Stimulated activated memory B cell treated with anti-CD40 and anti-IgM and Interleukin-4, amounts not matched to agents 10 μg/mL and 1 μg/mL and 100 μg/mL, for 72 hours (primary cell): ENCODE data around the gene IGF2R.
"Not testable (repeated sequence)": the region's sequence is repeated elsewhere in the genome, so short reads cannot be mapped to it uniquely, and the experiment has no call there.

ENCODE experiments used
- ATAC-seq: fragments of 150-1000 bp; cut with Tn5 transposase; 2 replicates; pipeline ENCODE4 v1.10.0; 2021
- H3K27ac Mint-ChIP-seq: one replicate; pipeline ENCODE4 v1.8.0; 2022; ENCODE audit warnings: mild to moderate bottlenecking, mixed read lengths
- H3K27me3 Mint-ChIP-seq: one replicate; pipeline ENCODE4 v1.8.0; 2022; ENCODE audit warnings: mixed read lengths
- H3K36me3 Mint-ChIP-seq: one replicate; pipeline ENCODE4 v1.8.0; 2022; ENCODE audit warnings: mixed read lengths
- H3K4me1 Mint-ChIP-seq: one replicate; pipeline ENCODE4 v1.8.0; 2022; ENCODE audit warnings: mixed read lengths
- H3K4me3 Mint-ChIP-seq: one replicate; pipeline ENCODE4 v1.8.0; 2022; ENCODE audit warnings: mild to moderate bottlenecking, moderate library complexity, mixed read lengths
- H3K9me3 Mint-ChIP-seq: one replicate; pipeline ENCODE4 v1.8.0; 2022; ENCODE audit warnings: mixed read lengths

The IGF2R gene

GRCh38 chr6:160101277-160102205 lies 132.7 kb downstream of the IGF2R start:
- no peak for ATAC-seq
- Mint-ChIP-seq H3K4me3 (no peak overlapping the region), H3K27me3 (no peaks in the 10 kb centered on the region), H3K27ac (no peak overlapping the region), H3K9me3 (no peaks in the 10 kb centered on the region), H3K36me3 (peaks cover 78% of the 10 kb centered on the region), H3K4me1 (no peaks in the 10 kb centered on the region)

- ATAC-seq, result no peak
- Mint-ChIP-seq H3K27ac (no peak overlapping the region), H3K9me3 (no peaks in the 10 kb centered on the region), H3K27me3 (no peaks in the 10 kb centered on the region), H3K4me3 (no peak overlapping the region), H3K4me1 (no peaks in the 10 kb centered on the region), H3K36me3 (peaks cover 77% of the 10 kb centered on the region)
Observed at GRCh38 chr6:160102399-160102798, 133.5 kb downstream of the IGF2R start.

GRCh38 chr6:160102956-160103824 lies 134.3 kb downstream of the IGF2R start:
- H3K27me3 Mint-ChIP-seq, result no peaks in the 10 kb centered on the region
- no peak overlapping the region for H3K4me3 Mint-ChIP-seq
- H3K9me3 Mint-ChIP-seq, result no peaks in the 10 kb centered on the region
- peaks cover 78% of the 10 kb centered on the region for H3K36me3 Mint-ChIP-seq
- H3K4me1 Mint-ChIP-seq, result no peaks in the 10 kb centered on the region
- no peak overlapping the region for H3K27ac Mint-ChIP-seq
- ATAC-seq, result no peak

GRCh38 chr6:160103825-160104100 lies 134.9 kb downstream of the IGF2R start:
- H3K9me3 Mint-ChIP-seq, result no peaks in the 10 kb centered on the region
- H3K27me3 Mint-ChIP-seq, result no peaks in the 10 kb centered on the region
- H3K36me3 Mint-ChIP-seq, result peaks cover 80% of the 10 kb centered on the region
- ATAC-seq, result no peak
- H3K4me1 Mint-ChIP-seq, result no peaks in the 10 kb centered on the region
- H3K4me3 Mint-ChIP-seq, result no peak overlapping the region
- no peak overlapping the region for H3K27ac Mint-ChIP-seq

- H3K27ac Mint-ChIP-seq, result no peak overlapping the region
- H3K4me3 Mint-ChIP-seq, result no peak overlapping the region
- ATAC-seq, result no peak
- H3K27me3 Mint-ChIP-seq, result no peaks in the 10 kb centered on the region
- H3K4me1 Mint-ChIP-seq, result no peaks in the 10 kb centered on the region
- no peaks in the 10 kb centered on the region for H3K9me3 Mint-ChIP-seq
- peaks cover 73% of the 10 kb centered on the region for H3K36me3 Mint-ChIP-seq
Observed at GRCh38 chr6:160104821-160105517, 136.1 kb downstream of the IGF2R start.

GRCh38 chr6:160106010-160106409 lies 137.1 kb downstream of the IGF2R start:
- Mint-ChIP-seq H3K36me3 (peaks cover 73% of the 10 kb centered on the region), H3K4me1 (no peaks in the 10 kb centered on the region), H3K9me3 (no peaks in the 10 kb centered on the region), H3K27me3 (no peaks in the 10 kb centered on the region), H3K27ac (no peak overlapping the region), H3K4me3 (no peak overlapping the region)
- ATAC-seq, result no peak

- no peaks in the 10 kb centered on the region for H3K9me3 Mint-ChIP-seq
- H3K27me3 Mint-ChIP-seq, result no peaks in the 10 kb centered on the region
- no peak overlapping the region for H3K27ac Mint-ChIP-seq
- H3K4me1 Mint-ChIP-seq, result no peaks in the 10 kb centered on the region
- H3K36me3 Mint-ChIP-seq, result peaks cover 68% of the 10 kb centered on the region
- ATAC-seq, result no peak
- H3K4me3 Mint-ChIP-seq, result no peak overlapping the region
Observed at GRCh38 chr6:160106701-160107100, 137.8 kb downstream of the IGF2R start.

GRCh38 chr6:160108077-160108476 lies 139.2 kb downstream of the IGF2R start:
- Mint-ChIP-seq H3K4me3 (no peak overlapping the region), H3K9me3 (no peaks in the 10 kb centered on the region), H3K4me1 (no peaks in the 10 kb centered on the region), H3K27me3 (no peaks in the 10 kb centered on the region), H3K27ac (no peak overlapping the region), H3K36me3 (peaks cover 63% of the 10 kb centered on the region)
- no peak for ATAC-seq

GRCh38 chr6:160110586-160111123 lies 141.8 kb downstream of the IGF2R start:
- H3K27me3 Mint-ChIP-seq, result no peaks in the 10 kb centered on the region
- H3K27ac Mint-ChIP-seq, result no peak overlapping the region
- H3K4me1 Mint-ChIP-seq, result no peaks in the 10 kb centered on the region
- H3K4me3 Mint-ChIP-seq, result no peak overlapping the region
- no peak for ATAC-seq
- peaks cover 58% of the 10 kb centered on the region for H3K36me3 Mint-ChIP-seq
- H3K9me3 Mint-ChIP-seq, result no peaks in the 10 kb centered on the region

- Mint-ChIP-seq H3K4me1 (no peaks in the 10 kb centered on the region), H3K9me3 (no peaks in the 10 kb centered on the region), H3K4me3 (no peak overlapping the region), H3K27me3 (no peaks in the 10 kb centered on the region), H3K36me3 (peaks cover 54% of the 10 kb centered on the region), H3K27ac (no peak overlapping the region)
- ATAC-seq, result no peak
Observed at GRCh38 chr6:160111806-160112205, 142.9 kb downstream of the IGF2R start.

- Mint-ChIP-seq H3K4me3 (no peak overlapping the region), H3K27ac (no peak overlapping the region), H3K27me3 (no peaks in the 10 kb centered on the region), H3K9me3 (peaks cover 1% of the 10 kb centered on the region), H3K4me1 (no peaks in the 10 kb centered on the region), H3K36me3 (peaks cover 54% of the 10 kb centered on the region)
- no peak for ATAC-seq
Observed at GRCh38 chr6:160112628-160113299, 143.9 kb downstream of the IGF2R start.

- H3K36me3 Mint-ChIP-seq, result peaks cover 53% of the 10 kb centered on the region
- not testable (repeated sequence) for ATAC-seq, H3K4me3 Mint-ChIP-seq, H3K4me1 Mint-ChIP-seq, H3K27me3 Mint-ChIP-seq, H3K9me3 Mint-ChIP-seq, H3K27ac Mint-ChIP-seq
Observed at GRCh38 chr6:160114536-160114935, 145.7 kb downstream of the IGF2R start.

- H3K27ac Mint-ChIP-seq, result no peak overlapping the region
- peaks cover 54% of the 10 kb centered on the region for H3K36me3 Mint-ChIP-seq
- peaks cover 2% of the 10 kb centered on the region for H3K9me3 Mint-ChIP-seq
- no peaks in the 10 kb centered on the region for H3K27me3 Mint-ChIP-seq
- H3K4me3 Mint-ChIP-seq, result no peak overlapping the region
- no peak for ATAC-seq
- no peaks in the 10 kb centered on the region for H3K4me1 Mint-ChIP-seq
Observed at GRCh38 chr6:160115421-160115820, 146.5 kb downstream of the IGF2R start.

- no peaks in the 10 kb centered on the region for H3K4me1 Mint-ChIP-seq
- ATAC-seq, result no peak
- peaks cover 2% of the 10 kb centered on the region for H3K9me3 Mint-ChIP-seq
- no peaks in the 10 kb centered on the region for H3K27me3 Mint-ChIP-seq
- no peak overlapping the region for H3K4me3 Mint-ChIP-seq
- peaks cover 57% of the 10 kb centered on the region for H3K36me3 Mint-ChIP-seq
- H3K27ac Mint-ChIP-seq, result no peak overlapping the region
Observed at GRCh38 chr6:160116411-160116810, 147.5 kb downstream of the IGF2R start.

- peaks cover 2% of the 10 kb centered on the region for H3K9me3 Mint-ChIP-seq
- no peaks in the 10 kb centered on the region for H3K4me1 Mint-ChIP-seq
- H3K27me3 Mint-ChIP-seq, result no peaks in the 10 kb centered on the region
- no peak overlapping the region for H3K27ac Mint-ChIP-seq
- no peak overlapping the region for H3K4me3 Mint-ChIP-seq
- H3K36me3 Mint-ChIP-seq, result peaks cover 65% of the 10 kb centered on the region
- ATAC-seq, result no peak
Observed at GRCh38 chr6:160117137-160117536, 148.3 kb downstream of the IGF2R start.
